Measurements from ENCODE around the gene FOXO3.
"Not testable (repeated sequence)": the region's sequence is repeated elsewhere in the genome, so short reads cannot be mapped to it uniquely, and the experiment has no call there.

FOXO3 gene

DNA sequence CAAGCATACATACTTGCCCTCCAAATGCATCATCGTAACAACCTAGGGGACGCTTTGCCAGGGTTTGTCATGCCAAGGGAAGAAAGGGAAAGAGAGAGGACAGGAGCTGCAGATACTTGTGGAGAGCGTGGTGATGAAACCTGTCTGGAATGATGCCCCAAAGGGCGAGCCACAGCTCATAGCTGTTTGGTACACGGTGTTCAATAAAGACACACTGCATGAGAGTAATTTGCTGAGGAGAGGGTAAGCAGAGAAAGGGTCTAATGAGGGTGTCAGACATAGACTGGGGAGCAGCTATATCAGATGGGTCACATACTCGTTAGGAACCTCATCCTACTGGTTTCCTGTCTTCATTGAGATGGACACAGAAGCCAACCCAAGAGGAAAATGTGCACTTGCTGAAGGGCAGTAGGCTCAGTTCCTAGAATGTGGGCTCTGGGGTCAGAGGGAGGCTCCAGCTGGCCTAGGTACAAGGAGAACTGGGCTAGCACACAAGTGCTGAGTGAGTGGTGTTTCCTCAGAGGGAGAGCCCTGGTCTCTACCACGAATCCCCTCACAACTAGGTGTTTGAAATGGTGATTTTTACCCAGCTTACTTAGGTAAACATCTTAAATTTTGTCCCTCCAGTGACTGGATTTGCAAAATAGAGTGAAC is 5.2 kb upstream of the FOXO3 start:
- no peak for DNase-seq (ENCODE audit: low read depth in 2 of 2, low spot score in 1 of 2)

DNA sequence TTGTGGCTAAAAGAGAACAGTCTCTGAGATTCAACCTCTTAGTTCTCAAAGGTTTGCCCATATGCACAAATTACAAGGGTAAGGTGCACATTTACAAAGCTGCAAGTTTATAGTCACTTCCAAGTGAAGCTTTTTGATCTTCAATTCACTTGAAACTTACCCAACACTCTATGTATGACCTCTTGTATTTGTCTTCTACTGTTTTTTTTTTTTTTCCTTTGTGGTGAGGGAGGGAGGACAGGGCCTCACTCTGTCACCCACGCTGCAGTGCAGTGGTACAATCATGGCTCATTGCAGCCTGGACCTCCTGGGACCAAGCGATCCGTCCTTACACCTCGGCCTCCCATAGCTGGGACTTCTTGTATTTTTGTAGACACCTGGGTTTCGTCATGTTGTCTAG is 4.5 kb upstream of the FOXO3 start:
- no peak for DNase-seq (ENCODE audit: low read depth in 2 of 2, low spot score in 1 of 2)

- no peak for DNase-seq (ENCODE audit: low read depth in 2 of 2, low spot score in 1 of 2)
Measured at GRCh38 chr6:108556866-108557493, 3.7 kb upstream of the FOXO3 start.

DNA sequence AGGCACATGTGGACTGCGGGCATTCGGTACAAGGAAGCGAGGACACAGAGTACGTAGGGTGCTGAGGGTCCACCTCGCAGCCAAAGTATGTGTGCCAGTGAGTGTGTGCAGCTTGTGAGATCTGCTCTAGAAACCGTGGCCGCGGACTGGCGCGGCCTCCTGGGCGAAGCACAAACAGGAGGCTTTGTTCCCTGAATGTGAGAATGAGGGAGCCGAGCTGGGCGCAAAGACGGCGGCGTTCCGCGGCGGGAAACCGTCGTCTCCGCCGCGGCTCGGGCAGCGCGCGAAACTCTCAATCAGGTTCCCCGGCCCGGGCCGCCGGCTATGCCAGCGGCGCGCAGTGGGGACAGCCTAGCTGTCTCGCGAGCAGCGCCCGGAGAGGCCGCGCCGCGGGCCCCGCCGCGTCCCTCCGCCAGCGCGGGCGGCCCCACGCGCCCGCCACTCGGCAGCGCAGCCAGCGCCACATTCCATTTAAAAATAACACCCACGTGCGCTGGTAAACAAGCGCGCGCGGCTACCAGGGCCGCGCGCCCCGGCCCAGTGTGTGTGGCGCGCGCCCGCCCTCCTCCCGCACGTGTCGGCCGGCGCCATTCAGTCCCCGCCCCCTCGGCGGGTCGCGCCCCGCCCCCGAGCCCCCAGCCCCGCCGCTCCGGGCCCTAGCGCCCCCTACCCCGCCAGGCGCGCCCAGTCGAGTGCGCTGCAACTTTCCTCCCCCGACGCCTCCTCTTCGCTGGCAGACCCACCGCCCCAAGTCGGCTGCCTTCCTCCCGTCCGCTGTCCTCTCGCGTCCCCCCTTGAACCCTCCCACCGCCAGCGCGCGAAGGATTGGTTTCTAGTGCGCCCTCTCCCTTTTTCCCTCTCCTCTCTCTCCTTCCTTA is 3.0 kb upstream of the FOXO3 start:
- peak; percentile 48 to 65 for DNase-seq (ENCODE audit: low read depth in 2 of 2, low spot score in 1 of 2)

DNA sequence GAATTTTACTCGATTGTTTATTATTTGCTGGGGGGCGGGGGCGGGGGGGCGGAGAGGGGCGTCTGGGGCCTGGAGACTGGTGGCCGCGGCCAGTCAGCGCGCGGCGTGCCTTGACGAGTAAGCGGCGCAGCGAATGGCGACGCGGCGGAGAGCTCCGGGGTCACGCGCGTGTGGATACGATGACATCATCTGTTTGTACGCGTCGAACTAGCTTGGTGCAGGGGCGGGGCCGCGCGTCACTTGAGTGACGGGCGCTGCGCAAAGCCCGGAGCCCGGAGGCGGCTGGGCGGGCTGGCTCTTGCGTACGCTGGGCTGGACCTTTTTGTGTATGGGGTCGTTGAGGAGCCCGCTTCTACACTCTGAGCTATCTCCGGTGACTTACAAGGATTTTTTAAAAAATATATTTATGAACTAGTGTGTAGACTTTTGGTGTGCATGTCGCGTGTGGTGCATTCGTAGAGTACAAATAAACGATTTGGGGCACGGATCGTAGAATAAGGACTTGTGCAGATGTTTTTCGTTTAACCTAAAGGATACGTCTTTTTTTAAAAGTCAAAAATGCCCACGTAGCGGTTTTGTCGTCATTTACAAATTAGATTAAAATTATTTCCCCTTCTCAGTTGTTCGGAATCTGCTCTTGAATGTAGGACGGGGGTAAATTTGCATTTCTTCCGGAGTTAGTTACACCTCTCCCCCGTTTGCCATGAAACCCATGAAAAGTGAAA is 2.2 kb upstream of the FOXO3 start:
- DNase-seq (ENCODE audit: low read depth in 2 of 2, low spot score in 1 of 2) = peak; percentile 92

DNA sequence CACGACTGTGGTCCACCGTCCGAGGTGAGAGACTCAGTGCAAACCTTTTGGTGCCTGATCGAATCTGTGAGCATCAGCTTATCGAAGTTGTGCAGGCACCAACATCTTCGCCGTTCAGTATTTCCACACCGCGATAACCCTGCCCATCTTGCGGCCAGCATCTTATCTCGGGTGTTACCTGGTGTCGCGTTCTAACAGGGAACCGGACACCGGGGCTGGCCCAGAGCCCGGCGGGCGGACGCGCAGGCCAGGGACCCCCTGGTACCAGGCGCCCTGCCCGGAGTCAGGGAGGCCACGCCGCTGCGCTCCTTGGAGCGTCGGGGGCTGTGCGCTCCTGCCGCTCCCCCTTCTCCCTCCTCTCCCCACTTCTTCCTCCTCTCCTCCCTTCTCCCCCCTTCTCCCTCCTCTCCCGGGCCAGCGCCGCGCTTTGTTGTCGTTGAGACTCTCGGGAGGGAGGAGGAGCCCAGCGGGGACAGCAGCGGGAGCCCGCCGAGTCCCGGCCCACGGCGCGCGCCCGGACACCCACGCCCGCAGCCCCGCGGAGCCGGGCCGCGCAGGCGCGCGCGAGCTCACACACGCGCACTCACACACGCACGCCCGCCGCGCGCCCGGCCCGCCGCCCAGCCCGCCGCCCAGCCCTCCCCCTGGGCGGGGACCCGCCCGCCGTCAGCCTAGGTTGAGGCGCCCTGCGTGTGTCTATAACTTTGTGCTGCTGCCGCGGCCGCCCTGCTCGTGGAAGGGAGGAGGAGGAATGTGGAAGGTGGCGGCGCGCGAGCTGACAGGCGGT is 1.4 kb upstream of the FOXO3 start:
- DNase-seq (ENCODE audit: low read depth in 2 of 2, low spot score in 1 of 2) = peak; percentile 66 to 77

DNA sequence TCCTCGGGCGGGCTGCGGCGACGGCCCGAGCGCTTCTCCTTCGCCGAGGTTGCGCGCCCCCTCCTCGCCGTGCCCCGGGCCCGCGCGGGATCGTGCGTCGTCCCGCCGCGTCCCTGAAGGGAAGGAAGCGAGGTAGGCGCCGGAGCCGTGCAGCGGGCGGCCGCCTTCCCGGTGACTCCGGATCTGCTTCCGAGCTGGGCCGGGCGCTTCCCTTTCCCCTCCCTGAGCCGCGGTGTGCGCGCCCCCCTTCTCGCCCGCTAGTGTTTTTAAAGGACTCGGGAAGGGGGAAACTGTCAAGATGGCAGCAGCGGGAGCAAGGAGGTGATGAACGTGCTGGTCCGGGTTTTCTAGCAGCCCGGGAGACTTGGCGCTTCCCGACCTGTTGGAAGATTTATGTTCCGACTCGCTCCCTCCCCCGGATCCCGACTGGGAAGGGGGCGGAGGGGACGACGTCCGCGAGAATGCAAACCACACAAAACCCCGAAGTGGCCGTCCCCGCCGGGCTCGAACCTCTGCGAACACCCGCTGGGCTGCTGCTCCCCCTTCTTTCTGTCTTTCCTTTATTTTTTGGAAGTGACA is 744 bp upstream of the FOXO3 start:
- no peak for DNase-seq (ENCODE audit: low read depth in 2 of 2, low spot score in 1 of 2)

GRCh38 chr6:108561309-108561647 is 561 bp downstream of the FOXO3 start:
- DNase-seq (ENCODE audit: low read depth in 2 of 2, low spot score in 1 of 2) = not testable (repeated sequence)

GRCh38 chr6:108561742-108562502 is 1.2 kb downstream of the FOXO3 start:
- no peak for DNase-seq (ENCODE audit: low read depth in 2 of 2, low spot score in 1 of 2)

- DNase-seq (ENCODE audit: low read depth in 2 of 2, low spot score in 1 of 2) = no peak
Measured at GRCh38 chr6:108562503-108562993, 1.8 kb downstream of the FOXO3 start.

GRCh38 chr6:108563292-108563691 is 2.6 kb downstream of the FOXO3 start:
- no peak for DNase-seq (ENCODE audit: low read depth in 2 of 2, low spot score in 1 of 2)

DNA sequence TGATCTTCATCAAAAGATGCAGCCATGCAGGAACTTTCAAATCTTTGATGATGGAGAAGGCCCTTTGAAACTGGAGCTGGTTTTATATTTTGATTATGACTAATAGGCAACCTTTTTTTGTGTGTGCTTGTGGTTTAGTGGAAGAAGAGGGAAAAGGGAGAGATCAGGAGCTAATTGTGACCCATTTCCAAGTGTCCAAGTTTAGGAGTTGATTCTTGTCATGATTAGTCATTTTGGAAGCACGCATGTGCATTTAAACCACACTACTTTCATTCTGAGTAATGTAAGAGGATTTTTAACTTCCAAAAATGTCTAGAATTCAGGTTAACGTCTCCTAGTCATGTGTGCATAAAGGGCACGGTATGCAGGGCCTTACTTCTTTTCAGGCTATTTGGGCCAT is 3.5 kb downstream of the FOXO3 start:
- DNase-seq (ENCODE audit: low read depth in 2 of 2, low spot score in 1 of 2) = no peak

- DNase-seq (ENCODE audit: low read depth in 2 of 2, low spot score in 1 of 2) = no peak
Measured at GRCh38 chr6:108565091-108565766, 4.5 kb downstream of the FOXO3 start.

GRCh38 chr6:108565893-108566292 is 5.2 kb downstream of the FOXO3 start:
- DNase-seq (ENCODE audit: low read depth in 2 of 2, low spot score in 1 of 2) = no peak

- no peak for DNase-seq (ENCODE audit: low read depth in 2 of 2, low spot score in 1 of 2)
Measured at GRCh38 chr6:108566406-108566805, 5.7 kb downstream of the FOXO3 start.

GRCh38 chr6:108568101-108568500 is 7.4 kb downstream of the FOXO3 start:
- no peak for DNase-seq (ENCODE audit: low read depth in 2 of 2, low spot score in 1 of 2)

DNA sequence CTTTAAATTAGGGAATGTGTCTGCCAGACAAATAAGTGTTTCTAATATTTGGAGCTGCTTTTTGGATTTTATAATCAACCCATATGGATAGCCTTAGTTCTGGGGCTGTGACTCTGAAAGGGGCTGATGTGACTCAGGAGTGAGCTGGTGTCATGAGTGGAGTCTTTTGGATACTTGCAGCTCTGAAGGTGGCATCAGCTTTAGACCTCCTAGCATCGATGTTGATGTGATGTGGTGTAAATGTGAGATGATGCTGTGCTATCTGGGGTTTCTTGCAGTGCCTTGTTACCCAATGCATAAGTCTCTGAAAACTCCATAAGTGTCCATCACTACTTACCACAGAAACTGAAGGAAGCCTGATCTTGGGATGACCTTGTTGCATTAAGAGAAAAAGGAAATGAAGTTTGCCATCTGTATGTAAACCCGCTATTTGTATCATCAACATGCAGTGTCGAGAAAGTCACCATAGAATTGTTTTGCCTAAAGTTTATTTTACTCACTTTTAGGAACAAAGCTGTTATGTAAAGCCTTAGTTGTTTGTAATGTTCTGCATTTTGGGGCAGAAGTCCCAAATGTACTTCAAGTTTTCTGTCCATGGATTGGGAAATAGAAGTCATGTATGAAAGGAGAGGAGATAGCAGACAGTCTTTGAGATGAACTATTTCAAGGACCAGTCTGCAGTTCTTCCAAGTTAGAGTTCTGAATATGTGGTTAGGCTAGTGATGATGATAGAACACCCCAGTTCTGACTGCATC is 8.0 kb downstream of the FOXO3 start:
- no peak for DNase-seq (ENCODE audit: low read depth in 2 of 2, low spot score in 1 of 2)

GRCh38 chr6:108570517-108570916 is 9.8 kb downstream of the FOXO3 start:
- no peak for DNase-seq (ENCODE audit: low read depth in 2 of 2, low spot score in 1 of 2)
